ENCODE measurements around the gene CYTL1. TPM values are rescaled to one million over a fixed set of nuclear protein-coding genes. Genes with fewer than 3 reads are reported as not detected.

CYTL1 gene
- total RNA-seq, 2 donors from 2014 or later: 2.2 to 3.7 TPM

DNA sequence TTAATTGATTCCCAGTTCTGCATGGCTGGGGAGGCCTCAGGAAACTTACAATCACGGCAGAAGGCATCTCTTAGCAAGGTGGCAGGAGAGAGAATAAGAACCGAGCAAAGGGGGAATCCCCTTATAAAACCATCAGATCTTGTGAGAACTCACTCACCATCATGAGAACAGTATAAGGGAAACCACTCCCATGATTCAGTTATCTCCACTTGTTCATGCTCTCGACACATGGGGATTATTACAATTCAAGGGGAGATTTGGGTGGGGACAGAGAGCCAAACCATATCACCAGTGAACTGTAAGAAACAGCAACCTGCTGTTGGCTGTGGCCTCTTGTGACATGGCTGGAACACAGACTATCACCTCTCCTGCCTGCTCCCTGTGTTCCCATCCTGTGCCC, 7.1 kb upstream of the CYTL1 start:
- Mint-ChIP-seq H3K36me3 (ENCODE audit: low read depth) (no peaks in the 10 kb centered on the region), H3K27me3 (ENCODE audit: insufficient read depth) (peaks cover 8% of the 10 kb centered on the region), H3K4me3 (no peak overlapping the region), H3K9me3 (peaks cover 2% of the 10 kb centered on the region), H3K27ac (no peak overlapping the region), H3K4me1 (no peaks in the 10 kb centered on the region)
- H3K4me3 ChIP-seq (ENCODE audit: low read length): no peak overlapping the region
- no peaks in the 10 kb centered on the region for H3K4me1 ChIP-seq (ENCODE audit: control insufficient read depth, insufficient read depth, low read length)
- no peaks in the 10 kb centered on the region for H3K9me3 ChIP-seq (ENCODE audit: control insufficient read depth, low read length)
- no peak overlapping the region for H3K27ac ChIP-seq (ENCODE audit: low read depth, low read length)
- DNase-seq: no peak
- WGBS, 2 experiments (ENCODE audit: insufficient coverage in 1 of 2, insufficient read length in 1 of 2): 77 to 100% methylated on average over 2 to 3 of the region's 3 CpGs
- TF ChIP-seq, protein P1, sequence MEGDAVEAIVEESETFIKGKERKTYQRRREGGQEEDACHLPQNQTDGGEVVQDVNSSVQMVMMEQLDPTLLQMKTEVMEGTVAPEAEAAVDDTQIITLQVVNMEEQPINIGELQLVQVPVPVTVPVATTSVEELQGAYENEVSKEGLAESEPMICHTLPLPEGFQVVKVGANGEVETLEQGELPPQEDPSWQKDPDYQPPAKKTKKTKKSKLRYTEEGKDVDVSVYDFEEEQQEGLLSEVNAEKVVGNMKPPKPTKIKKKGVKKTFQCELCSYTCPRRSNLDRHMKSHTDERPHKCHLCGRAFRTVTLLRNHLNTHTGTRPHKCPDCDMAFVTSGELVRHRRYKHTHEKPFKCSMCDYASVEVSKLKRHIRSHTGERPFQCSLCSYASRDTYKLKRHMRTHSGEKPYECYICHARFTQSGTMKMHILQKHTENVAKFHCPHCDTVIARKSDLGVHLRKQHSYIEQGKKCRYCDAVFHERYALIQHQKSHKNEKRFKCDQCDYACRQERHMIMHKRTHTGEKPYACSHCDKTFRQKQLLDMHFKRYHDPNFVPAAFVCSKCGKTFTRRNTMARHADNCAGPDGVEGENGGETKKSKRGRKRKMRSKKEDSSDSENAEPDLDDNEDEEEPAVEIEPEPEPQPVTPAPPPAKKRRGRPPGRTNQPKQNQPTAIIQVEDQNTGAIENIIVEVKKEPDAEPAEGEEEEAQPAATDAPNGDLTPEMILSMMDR (conservative IDR thresholded peaks at IDR 0.05): no peak
- H3K36me3 ChIP-seq (ENCODE audit: control insufficient read depth, insufficient read depth, low read length): no peaks in the 10 kb centered on the region
- H3K27me3 ChIP-seq (ENCODE audit: control insufficient read depth, insufficient read depth, low read length, poor library complexity, severe bottlenecking): no peaks in the 10 kb centered on the region
- no peak overlapping the region for H3K9ac ChIP-seq (ENCODE audit: extremely low read depth, low read length, poor library complexity, severe bottlenecking)

DNA sequence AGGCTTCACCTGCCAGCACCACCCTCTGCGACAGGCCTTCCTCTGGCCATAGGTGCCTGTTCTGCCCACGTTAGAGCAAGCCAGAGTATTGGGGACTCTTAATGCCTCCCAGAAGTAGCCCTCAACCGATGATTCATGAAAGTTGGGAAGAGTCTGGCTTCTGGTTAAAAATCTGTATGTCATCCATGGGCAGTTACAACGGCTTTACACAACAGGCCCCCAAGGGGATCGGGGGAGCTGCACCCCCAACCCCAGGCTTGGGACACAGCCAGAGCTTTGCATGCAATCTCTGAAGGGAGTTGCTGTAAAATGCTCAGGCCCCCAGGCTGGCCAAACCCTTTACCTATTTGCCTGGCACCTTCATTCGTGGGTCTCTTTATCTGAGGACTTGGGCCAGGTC, 5.4 kb upstream of the CYTL1 start:
- no peaks in the 10 kb centered on the region for H3K4me1 Mint-ChIP-seq
- H3K27me3 ChIP-seq (ENCODE audit: control insufficient read depth, insufficient read depth, low read length, poor library complexity, severe bottlenecking): no peaks in the 10 kb centered on the region
- H3K4me1 ChIP-seq (ENCODE audit: control insufficient read depth, insufficient read depth, low read length): no peaks in the 10 kb centered on the region
- H3K27ac Mint-ChIP-seq: no peak overlapping the region
- H3K27ac ChIP-seq (ENCODE audit: low read depth, low read length): no peak overlapping the region
- DNase-seq: no peak
- H3K27me3 Mint-ChIP-seq (ENCODE audit: insufficient read depth): peaks cover 8% of the 10 kb centered on the region
- H3K9me3 ChIP-seq (ENCODE audit: control insufficient read depth, low read length): no peaks in the 10 kb centered on the region
- TF ChIP-seq, protein P1 (conservative IDR thresholded peaks at IDR 0.05): no peak
- no peak overlapping the region for H3K4me3 ChIP-seq (ENCODE audit: low read length)
- no peaks in the 10 kb centered on the region for H3K36me3 Mint-ChIP-seq (ENCODE audit: low read depth)
- no peak overlapping the region for H3K9ac ChIP-seq (ENCODE audit: extremely low read depth, low read length, poor library complexity, severe bottlenecking)
- WGBS, 2 experiments (ENCODE audit: insufficient coverage in 1 of 2, insufficient read length in 1 of 2): 88 to 89% methylated on average over 5 to 6 of the region's 6 CpGs
- peaks cover 2% of the 10 kb centered on the region for H3K9me3 Mint-ChIP-seq
- no peaks in the 10 kb centered on the region for H3K36me3 ChIP-seq (ENCODE audit: control insufficient read depth, insufficient read depth, low read length)
- H3K4me3 Mint-ChIP-seq: no peak overlapping the region

DNA sequence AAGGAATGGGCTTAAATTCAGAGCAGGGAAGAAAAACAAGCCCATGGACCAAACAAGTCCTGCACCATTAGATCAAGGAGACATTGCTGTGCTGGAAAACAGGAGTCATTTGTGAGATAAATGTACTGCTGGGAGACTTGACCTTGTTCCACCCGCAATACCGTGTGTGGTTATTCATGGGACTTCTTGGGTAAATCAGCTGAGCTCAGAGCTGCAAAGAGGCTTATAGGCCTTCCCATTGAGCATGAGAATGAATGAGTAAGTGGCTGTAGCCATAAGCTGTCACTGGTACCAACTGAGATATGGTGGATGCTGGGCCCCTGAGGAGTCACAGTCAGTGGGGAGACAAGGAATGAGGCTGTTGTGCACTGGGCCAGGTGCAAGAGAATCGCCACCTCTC, 2.3 kb upstream of the CYTL1 start:
- DNase-seq: no peak
- peaks cover 3% of the 10 kb centered on the region for H3K27me3 Mint-ChIP-seq (ENCODE audit: insufficient read depth)
- no peak overlapping the region for H3K4me3 Mint-ChIP-seq

More for the DNA sequence above, 2.3 kb upstream of the CYTL1 start:
- H3K4me1 Mint-ChIP-seq: no peaks in the 10 kb centered on the region
- H3K9me3 Mint-ChIP-seq: peaks cover 2% of the 10 kb centered on the region
- no peaks in the 10 kb centered on the region for H3K36me3 ChIP-seq (ENCODE audit: control insufficient read depth, insufficient read depth, low read length)
- no peaks in the 10 kb centered on the region for H3K4me1 ChIP-seq (ENCODE audit: control insufficient read depth, insufficient read depth, low read length)
- no peaks in the 10 kb centered on the region for H3K9me3 ChIP-seq (ENCODE audit: control insufficient read depth, low read length)
- TF ChIP-seq, protein P1 (conservative IDR thresholded peaks at IDR 0.05): no peak
- no peak overlapping the region for H3K27ac ChIP-seq (ENCODE audit: low read depth, low read length)
- 90% methylated on average over 3 of the region's 3 CpGs; no CpG with 5 or more reads in 1 of the 2 experiments for WGBS, 2 experiments (ENCODE audit: insufficient coverage in 1 of 2, insufficient read length in 1 of 2)
- no peak overlapping the region for H3K27ac Mint-ChIP-seq
- peaks cover 6% of the 10 kb centered on the region for H3K27me3 ChIP-seq (ENCODE audit: control insufficient read depth, insufficient read depth, low read length, poor library complexity, severe bottlenecking)
- no peaks in the 10 kb centered on the region for H3K36me3 Mint-ChIP-seq (ENCODE audit: low read depth)
- H3K4me3 ChIP-seq (ENCODE audit: low read length): no peak overlapping the region
- no peak overlapping the region for H3K9ac ChIP-seq (ENCODE audit: extremely low read depth, low read length, poor library complexity, severe bottlenecking)
